COLO668 (cell line): ENCODE results near the gene ARHGEF7.
A peak's percentile ranks its signal among the peaks of the same experiment; 100 is the strongest.

ENCODE experiments used
- DNase-seq: peaks from one replicate; lab custom pipeline; 2025; ENCODE audit not compliant: unreplicated experiment; lab: John Stamatoyannopoulos, UW

ARHGEF7 gene

GRCh38 chr13:111339366-111340143, 224.4 kb downstream of the ARHGEF7 start:
- DNase-seq: no peak

- no peak for DNase-seq
These were observed 226.8 kb downstream of the ARHGEF7 start for GRCh38 chr13:111341886-111342285.

GRCh38 chr13:111342721-111343120, 227.6 kb downstream of the ARHGEF7 start:
- DNase-seq: no peak

- no peak for DNase-seq
These were observed 228.2 kb downstream of the ARHGEF7 start for GRCh38 chr13:111343186-111343805.

GRCh38 chr13:111344471-111345191, 229.5 kb downstream of the ARHGEF7 start:
- peak; percentile 42 for DNase-seq

- no peak for DNase-seq
These were observed 230.6 kb downstream of the ARHGEF7 start for GRCh38 chr13:111345682-111346081.

GRCh38 chr13:111346101-111346680, 231.1 kb downstream of the ARHGEF7 start:
- no peak for DNase-seq

GRCh38 chr13:111347438-111347837, 232.3 kb downstream of the ARHGEF7 start:
- no peak for DNase-seq

GRCh38 chr13:111353508-111353907, 238.4 kb downstream of the ARHGEF7 start:
- no peak for DNase-seq

GRCh38 chr13:111354789-111355188, 239.7 kb downstream of the ARHGEF7 start:
- no peak for DNase-seq
